ENCODE data around the gene ZNF785.

- TF ChIP-seq CTCF (IDR thresholded peaks at IDR 0.05; ENCODE audit: borderline replicate concordance, extremely low read depth, low read length, poor library complexity, severe bottlenecking) (no peak), EZH2 (IDR thresholded peaks at IDR 0.05; ENCODE audit: borderline replicate concordance, low read depth, low read length, severe bottlenecking) (no peak)
Observed at GRCh38 chr16:30569746-30570635, 15.5 kb downstream of the ZNF785 start.
